Activated T-cell treated with anti-CD3 and anti-CD28 coated beads, Interleukin-2, amount 50 U/mL, for 1 hour (primary cell): ENCODE results near the gene SOX10.

Source experiments
- DNase-seq: peaks from one replicate; pipeline ENCODE4 v3.0.0-alpha.2; 2020

Gene SOX10

DNA sequence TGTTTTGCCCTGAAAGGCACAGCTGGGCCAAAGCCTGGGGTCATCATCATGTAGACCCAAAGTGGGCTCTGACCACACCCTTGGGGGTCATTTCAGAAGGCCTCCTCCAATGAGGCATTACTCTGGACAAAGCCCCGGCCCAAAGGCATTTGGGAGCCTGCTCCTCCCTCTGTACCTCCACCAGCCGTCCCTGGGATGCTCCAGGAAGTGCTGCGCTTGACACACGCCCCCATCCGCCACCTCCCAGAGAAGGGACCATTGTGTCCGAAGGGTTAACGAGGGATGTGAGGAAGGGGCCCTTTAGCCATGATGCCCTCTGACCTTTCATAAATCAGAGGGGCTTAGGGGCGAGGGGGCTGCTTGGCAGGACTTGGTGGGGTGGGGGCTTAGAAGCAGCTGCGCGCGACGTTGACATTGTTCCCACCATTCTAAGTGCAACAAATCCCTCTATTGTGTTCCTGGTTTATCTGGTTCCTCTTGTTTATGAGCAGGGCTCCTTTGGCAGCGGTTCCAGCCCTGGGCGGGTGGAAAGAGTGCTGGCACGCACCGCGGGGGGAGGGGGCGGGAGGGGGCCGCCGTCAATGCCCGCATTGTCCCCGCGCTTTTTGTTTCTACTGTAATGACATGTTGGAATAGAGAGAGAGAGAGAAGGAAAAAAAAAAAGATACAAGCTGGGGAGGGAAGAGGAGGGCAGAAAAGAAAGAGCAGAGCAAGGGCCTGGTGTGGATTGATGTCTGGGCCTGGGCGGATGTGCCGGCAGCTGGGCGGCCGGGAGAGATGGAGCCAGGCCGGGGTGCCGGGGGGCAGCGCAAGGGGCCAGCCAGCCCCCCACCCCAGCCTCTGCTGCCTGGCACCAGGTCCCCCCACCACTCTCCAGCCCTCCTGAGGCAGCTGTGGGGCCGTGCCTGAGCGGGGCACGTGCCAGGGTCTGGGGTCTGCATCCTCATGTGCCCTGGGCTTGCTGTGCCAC, 32.1 kb upstream of the SOX10 start:
- no peak for DNase-seq

DNA sequence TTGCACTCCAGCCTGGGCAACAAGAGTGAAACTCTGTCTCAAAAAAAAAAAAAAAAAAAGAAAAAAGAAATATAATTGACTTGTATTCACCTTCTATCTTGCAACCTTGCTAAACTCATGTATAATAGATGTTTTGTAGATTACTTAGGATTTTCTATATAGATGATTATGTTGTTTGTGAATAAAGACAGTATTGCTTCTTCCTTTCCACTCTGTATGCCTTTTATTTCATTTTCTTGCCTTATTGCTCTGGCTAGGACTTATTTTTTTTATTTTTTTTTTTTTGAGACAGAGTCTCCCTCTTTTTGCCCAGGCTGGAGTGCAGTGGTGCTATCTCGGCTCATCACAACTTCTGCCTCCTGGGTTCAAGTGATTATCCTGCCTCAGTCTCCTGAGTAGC, 29.7 kb upstream of the SOX10 start:
- no peak for DNase-seq

DNA sequence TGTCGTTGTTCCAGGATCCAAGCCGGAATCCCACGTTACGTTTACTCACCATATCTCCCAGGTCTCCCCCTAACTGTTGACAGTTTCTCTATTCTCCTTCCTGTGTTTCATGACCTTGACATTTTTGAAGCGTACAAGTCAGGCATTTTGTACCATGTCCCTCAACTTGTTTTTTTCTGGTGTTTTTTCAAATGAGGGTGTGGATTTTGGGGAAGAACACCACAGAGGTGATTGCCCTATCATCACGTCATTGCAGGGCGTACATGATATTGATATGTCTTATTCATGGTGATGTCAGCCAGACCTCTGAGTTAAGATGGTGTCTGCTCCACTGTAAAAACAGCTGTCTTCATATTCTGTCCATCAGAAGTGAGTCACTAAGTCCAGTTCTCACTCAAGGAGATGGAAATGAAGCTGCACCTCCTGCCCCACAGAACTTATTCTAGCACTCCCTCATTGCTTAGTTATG, 28.3 kb upstream of the SOX10 start:
- no peak for DNase-seq

DNA sequence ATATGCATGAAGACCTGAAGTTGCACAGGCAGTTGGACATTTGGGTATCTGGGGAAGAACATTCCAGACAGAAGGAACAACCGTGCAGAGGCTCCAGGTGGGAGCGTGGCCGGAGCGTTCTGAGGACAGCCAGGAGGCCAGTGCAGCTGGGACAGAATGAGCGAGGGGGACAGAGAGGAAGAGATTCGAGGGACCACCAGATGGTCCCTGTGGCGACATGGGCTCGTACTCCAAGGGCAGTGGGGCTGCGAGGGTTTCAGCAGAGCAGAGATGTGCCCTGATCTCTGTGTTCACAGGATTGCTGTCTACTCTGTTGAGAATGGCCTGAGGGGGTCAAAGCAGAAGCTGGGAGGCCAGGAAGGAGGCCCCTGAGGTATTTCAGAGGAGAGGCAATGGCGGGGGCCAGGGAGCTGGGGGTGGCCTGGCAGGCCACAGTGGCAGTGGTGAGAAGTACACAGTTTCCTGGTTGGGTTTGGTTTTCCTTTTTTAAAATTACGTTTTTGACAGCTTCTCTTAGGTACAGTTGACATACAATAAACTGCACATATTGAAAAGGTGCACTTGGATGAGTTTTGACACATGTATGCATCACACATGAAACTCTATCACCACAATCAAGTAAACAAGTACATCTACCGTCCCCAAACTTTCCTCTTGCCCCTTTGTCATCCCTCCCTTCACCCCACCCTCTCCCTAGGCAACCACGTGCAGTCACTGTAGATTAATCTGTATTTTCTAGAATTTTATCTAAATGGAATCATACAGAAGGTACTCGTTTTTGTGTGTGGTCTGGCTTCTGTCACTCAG, 24.8 kb upstream of the SOX10 start:
- no peak for DNase-seq

DNA sequence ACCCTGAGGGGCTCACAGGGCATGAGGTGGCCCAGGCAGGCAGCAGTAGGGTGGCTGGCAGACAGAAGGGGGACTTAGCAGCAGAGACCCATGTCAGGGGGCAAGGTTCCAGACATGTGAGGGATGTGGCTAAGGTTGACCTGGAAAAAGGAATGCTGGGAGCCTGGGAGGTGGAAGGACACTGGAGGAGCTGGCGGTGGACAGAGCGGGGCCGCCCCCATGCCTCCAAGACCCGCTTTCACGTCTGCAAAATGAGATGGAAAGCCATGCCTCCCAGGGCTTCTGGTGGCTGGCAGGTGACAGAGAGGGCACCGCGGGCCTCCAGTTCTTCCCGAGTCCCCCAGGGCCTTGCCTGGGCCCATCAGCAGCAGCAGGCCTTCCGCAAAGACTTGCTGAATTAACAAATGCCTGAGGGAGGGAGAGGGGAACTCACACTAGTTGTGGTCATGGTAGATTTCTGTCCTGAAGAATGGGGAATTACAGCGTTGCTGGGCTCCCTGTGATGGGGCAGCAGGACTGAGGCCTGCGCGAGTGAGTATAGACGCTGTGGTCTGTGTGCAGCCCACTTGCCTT, 23.1 kb upstream of the SOX10 start:
- DNase-seq = no peak

DNA sequence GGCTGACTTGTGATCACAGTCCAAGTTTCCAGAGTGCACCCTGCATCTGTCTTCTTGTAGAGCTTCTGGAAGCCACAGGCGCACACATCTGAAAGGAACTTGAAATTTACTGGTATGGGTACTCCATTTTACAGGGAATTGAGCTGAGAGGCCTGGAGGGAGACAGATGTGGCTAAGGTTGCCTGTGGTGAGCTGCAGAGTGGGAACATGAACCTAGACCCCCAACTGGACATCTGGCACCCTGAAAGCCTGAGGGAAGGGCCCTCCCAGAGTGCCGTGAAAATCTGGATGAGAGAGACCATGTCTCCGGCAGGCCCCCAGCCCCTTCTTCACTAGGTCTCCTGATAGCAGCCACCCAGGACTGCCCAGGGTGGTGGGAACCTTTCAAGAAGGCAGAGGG, 22.6 kb upstream of the SOX10 start:
- DNase-seq = no peak

DNA sequence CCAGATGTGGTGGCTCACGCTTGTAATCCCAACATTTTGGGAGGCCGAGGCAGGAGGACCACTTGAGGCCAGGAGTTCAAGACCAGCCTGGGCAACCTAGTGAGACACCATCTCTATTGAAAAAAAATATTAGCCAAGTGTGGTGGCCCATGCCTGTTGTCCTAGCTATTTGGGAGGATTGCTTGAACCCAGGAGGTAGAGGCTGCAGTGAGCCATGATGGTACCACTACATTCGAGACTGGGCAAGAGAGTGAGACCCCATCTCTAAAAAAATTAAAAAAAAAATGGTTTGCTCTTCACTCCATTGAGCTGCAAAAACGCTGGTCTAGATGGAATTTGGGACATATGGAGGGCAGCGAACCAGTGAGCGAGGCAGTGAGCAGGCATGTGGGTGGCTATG, 21.6 kb upstream of the SOX10 start:
- DNase-seq = no peak

DNA sequence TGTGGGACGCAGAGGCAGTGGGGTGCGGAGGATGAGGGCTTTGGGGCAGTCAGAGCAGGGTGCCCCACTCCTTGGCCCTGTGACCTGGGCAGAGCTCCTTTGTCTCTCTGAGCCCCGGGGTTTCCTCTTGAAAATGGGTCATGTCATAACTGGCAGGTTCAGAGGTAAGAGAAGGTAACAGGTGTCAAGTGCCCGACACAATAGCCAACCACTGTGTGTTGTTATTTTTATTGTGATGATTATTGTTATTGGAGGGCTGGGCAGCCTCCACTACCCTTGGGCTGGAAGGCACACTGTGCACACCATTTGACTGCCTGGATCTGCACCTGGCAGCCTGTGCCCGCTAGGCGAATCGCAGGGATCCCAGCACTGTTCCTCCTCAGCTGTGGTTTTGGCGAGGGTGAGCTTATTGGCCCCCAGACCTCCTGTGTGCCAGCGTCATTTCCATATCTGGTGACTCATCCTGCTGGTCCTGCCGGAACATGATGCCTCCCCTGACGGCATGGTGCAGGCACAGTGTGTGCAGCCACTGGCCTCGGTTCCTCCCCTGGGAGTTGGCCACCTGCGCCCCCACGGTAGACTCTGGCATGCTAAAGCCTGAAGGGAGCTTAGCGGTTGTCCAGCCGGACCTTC, 15.4 kb upstream of the SOX10 start:
- DNase-seq = no peak

DNA sequence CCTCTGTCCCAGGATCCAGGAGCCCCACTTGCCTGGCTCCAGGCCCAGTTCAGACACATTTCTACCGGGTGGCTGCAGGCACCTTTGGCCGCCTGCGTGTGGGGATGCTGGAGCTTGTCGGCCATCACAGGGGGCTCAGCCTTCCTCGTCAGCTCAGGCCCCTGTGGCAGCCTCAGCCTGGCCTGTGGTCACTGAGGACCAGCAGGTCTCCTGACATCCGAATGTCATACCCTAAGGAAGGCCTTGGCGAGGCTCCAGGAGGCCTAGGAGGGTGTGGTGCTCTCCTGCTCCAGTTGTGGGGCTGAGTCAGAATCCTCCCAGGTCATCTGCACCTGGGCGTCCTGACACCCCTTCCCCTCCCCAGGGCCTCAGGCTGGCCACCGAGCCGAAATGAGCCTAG, 14.9 kb upstream of the SOX10 start:
- DNase-seq = no peak

DNA sequence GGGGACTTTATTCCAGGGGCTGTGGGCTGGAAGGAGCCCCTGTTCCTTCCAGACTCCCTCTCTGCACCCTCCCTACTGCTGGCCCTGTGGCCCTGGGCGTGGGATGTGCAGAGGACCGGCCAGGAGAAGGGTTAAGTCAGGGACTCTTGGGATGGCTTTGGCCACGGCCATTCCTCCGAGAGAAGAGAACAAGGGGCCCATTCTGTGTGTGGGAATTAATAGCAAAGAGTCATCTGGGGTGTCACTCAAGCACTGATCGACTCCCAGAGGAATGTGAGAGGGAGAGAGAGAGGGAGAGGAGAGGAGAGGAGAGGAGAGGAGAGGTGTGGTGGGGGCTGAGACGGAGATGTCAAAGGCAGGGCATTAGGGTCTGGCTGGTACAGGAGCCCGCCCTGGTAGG, 14.2 kb upstream of the SOX10 start:
- DNase-seq = no peak

DNA sequence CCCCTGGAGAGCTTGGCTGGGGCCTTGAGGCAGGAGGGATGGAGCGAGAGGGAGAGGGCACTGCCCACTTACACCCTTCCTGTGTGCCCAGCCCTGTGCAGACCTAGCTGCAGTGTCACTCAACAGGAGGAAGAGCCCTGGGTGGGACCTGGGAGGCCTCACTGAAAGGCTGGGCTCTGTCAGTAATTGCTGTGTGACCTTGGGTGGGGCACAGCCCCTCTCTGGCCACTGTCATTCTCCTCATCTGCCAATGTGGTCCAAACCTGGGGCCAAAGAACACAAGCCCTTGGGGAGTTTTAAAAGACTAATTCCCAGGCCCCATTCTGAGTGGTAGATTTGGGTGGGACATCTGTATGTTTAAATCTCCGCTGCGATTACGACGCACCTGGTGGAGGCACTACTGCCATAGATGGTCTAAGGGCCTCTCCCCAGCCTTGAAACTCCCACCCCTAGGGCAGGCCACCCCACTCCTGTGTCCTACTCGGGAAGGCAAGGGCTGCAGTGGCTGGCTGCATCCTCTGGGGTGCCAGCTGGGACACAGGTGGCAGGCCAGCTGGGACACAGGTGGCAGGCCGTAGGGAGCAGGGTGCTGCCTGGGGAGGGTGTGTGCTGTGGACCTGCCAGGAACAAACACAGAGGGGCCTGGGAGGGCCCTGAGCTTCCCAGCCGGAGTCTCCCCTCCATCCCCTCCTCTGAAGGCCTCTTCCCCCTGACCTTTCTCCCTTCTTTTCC, 12.3 kb upstream of the SOX10 start:
- no peak for DNase-seq

DNA sequence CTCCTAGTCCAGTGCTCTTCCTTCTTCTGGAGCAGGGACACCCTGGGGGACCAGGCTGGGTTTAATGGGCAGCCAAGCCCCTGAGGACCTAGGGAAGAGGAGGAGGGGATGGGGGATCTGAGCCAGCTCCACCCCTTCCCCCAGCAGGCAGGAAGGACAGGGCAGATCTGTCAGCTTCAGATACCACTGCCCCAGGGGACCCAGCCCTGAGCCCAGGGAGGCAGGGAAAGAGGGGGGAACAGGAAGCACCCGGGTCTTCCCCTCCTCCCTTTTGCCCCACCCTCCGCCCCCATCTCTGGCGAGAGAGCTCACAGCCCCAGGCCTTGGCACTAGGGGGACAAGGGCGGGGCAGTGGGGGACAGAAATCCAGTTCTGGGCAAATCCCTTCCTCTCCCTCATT, 11.7 kb upstream of the SOX10 start:
- no peak for DNase-seq

DNA sequence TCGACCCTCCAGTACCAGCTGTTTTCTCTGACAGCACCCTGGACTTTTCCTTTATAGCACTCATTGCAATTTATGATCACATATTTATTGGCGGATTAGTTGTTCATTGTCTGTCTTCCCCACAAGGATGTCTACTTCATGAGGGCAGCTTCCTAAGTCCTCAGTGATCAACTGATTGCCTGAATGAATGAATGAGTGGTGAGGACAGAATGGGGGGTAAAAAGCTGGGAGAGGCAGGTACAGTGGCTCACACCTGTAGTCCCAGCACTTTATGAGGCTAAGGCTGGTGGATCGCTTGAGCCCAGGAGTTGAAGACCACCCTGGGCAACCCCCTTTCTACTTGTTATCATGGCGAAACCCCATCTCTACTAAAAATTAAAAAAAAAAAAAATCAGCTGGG, 11.1 kb upstream of the SOX10 start:
- no peak for DNase-seq

DNA sequence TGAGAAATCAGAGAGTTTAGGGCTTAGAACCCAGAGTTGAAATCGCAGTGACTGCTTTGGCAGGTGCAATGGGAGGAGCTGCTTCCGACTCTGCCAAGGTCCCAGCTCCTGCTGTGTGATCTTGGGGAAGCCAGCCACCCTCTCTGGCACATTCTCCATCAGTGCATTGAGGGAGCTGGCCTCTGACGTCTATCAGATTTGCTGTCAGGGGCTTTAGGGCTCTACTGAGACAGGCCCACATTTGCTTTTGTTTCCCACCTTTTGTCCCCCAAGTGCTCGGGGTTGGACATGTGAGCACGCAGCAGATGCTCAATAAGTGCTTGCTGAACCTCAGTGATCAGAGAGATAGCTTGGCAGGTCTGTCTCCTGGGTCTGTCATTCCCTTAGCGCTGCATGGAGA, 10.6 kb upstream of the SOX10 start:
- no peak for DNase-seq

DNA sequence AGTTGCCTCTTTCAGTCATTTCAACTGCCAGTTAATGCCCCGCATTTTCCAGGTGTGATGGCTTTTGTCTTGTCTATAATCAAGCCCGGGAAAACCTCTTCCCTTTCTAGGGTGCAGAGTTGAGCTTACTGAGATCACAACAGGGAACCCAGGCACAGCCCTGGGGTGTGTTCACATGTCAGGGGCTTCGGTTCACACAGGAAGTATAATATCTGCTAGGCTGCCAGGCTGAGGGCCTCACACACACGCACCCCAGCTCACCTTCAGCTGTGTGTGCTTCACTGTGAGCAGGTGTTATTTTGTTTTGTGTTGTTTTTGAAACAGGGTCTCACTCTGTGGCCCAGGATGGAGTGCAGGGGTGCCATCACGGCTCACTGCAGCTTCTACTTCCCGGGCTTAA, 9.7 kb upstream of the SOX10 start:
- DNase-seq = no peak

DNA sequence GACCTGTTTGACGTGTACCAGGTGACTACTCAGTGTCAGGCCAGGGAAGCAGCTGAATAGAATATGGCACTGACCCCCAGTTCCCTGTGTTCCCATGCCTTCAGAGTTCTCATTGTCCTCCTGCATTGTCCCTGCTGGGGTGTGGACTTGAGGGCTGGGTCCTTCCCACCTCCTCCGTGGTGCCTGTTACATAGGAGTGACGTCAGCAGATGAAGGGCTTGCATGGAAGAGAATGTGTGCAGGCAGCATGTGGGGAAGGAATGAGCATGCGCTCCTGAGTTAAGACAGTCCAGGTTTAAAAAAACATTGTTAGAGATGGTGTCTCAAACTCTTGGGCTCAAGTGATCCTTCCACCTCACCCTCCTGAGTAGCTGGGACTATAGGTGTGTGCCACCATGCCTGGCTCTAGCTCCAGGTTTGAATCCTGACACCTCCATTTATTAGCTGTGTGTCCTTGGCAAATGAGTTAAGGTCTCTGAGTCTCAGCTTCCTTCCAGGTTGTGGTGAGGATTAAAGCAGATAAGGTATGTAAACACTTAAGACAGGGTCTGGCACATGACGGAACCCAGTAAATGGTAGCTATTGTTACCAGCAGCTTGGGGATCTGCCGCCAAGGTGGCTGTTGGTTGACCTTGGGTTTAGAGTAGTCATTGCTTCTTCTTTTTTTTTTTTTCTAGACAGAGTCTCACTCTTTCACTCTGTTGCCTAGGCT, 7.5 kb upstream of the SOX10 start:
- DNase-seq = no peak

DNA sequence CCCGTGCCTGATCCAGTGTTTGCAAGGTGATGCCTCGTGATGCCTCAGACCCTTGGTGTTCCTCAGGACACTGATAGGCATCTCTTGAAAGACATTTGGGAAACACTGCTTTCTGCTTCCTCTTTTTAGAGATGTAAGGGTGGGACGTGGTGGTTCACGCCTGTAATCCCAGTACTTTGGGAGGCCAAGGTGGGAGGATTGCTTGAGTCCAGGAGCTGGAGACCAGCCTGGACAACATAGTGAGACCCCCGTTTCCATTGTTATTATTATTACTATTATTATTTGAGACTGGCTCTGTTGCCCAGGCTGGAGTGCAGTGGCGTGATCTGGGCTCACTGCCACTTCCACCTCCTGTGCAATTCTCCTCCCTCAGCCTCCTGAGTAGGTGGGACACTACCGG, 6.5 kb upstream of the SOX10 start:
- DNase-seq = no peak

DNA sequence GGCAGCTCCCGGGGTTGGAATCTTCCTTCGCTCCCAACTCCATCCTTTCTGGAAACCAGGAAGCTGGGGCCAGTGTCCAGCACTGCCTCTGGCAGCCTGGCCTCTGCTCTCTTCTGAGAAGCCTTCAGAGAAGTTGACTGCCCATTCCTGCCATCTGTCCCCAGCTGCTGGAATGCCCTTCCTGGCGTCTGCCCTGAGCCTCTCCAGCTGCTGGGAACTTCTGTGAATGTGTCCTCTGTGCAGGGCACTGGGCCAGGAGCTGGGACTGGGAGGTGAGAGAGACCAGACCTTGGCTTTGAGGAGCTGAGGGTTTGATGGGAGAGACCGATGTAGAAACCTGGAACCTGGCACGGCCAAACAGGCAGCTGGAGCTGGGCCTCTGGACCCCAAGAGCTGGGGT, 5.9 kb upstream of the SOX10 start:
- no peak for DNase-seq

DNA sequence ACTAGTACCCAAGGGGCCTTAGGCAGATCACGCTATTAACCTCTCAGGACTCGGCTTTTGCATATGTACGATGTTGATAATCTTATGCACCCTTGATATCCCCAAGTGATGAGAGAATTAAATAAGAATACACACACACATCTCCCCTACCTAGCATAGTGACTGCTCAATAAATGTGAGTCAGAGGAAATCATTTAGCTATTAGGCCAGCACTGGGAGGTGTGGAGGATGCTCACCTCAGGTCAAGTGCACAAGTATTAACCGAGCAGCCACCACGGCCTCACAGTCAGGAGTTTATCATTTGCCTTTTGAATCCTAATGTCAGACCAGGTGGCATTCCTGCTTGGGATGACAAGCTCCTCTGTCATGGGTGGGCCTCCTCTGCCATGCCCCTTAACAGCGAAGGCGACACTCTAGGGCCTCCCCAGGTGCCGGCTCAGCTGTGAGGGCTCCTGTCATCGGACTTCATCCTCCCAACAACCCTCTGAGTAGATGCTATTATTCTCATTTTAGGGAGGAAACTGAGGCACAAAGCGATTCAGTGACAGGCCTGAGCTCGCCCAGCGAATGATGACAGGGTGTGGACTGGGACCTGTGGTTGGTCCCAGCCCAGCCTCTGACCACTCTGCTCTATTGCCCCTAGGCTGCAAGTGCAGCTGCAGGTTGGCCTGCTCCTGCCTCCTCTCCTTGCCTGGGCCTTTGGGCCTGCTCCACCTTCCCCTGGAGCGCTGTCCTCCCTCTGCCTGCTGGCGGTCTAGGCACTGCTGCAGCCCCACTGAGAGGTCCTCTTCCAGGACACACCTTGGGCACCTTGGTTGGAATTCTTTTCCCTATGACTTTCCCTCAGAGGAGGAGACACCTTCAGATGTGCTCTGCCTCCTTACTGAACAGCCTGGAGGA, 5.0 kb upstream of the SOX10 start:
- DNase-seq = no peak

DNA sequence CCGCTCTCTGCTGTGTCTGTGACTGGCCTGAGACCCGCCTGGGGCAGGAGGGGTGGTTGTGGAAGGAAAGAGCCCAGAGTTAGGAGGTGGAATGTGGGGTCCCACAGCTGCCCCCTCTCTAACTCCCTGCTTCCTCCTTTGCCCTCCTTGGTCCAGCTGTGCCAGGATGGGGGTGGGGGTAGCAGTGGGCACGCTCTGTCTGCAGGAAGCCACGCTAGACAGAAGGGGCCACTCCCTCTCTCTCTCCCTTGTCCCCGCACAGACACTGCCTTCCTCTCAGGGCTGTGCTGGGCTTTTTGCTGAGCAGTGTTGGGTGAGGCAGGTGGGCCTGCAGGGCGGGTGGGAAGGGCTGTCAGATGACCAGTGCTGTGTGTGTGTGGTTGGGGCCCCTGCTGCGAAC, 2.0 kb upstream of the SOX10 start:
- DNase-seq = no peak
